ENCODE data around the gene SORCS2.

GRCh38 chr4:7374571-7374970 lies 182.2 kb downstream of the SORCS2 start:
- TF ChIP-seq EZH2 (IDR thresholded peaks at IDR 0.05) (no peak), CTCF (IDR thresholded peaks at IDR 0.05) (no peak), EZH2phosphoT487 (IDR thresholded peaks at IDR 0.05) (no peak)

Data from neural progenitor cell (in vitro differentiated cells).